Testis (tissue), 3 donors: ENCODE data around the gene ADGRB3. TPM values are rescaled to one million over a fixed set of nuclear protein-coding genes. Genes with fewer than 3 reads are reported as not detected.

Source experiments
- DNase-seq: peaks from one replicate; pipeline ENCODE4 v3.0.0-alpha.2; 2019
- H3K27ac ChIP-seq, 2 donors: fragments of 200-600 bp; sonication (generic); one replicate each; pipeline ENCODE4 v1.5.1; 2019
- H3K27me3 ChIP-seq: fragments of 200-600 bp; sonication (generic); one replicate; pipeline ENCODE4 v1.5.1; 2019
- H3K36me3 ChIP-seq: fragments of 200-600 bp; sonication (generic); one replicate; pipeline ENCODE4 v1.5.1; 2017; ENCODE audit warnings: low read depth; ENCODE audit errors: missing control alignments
- H3K4me1 ChIP-seq: fragments of 200-600 bp; sonication (generic); one replicate; pipeline ENCODE4 v1.5.1; 2019
- H3K4me3 ChIP-seq, 2 donors: fragments of 200-600 bp; sonication (generic); one replicate each; pipeline ENCODE4 v1.5.1; 2017 to 2019
- H3K9me3 ChIP-seq: fragments of 200-600 bp; sonication (generic); one replicate; pipeline ENCODE4 v1.5.1; 2017
- CTCF ChIP-seq, 3 experiments: fragments of 450-650 bp in 2 of 3; fragments of 200-600 bp in 1 of 3; sonication (generic) in 1 of 3; IDR thresholded peaks; one replicate each; pipeline ENCODE4 v1.5.1; 2016 to 2019; ENCODE audit warnings: antibody characterized with exemption in 3 of 3, mild to moderate bottlenecking in 2 of 3, moderate library complexity in 1 of 3
- POLR2A ChIP-seq: fragments of 450-650 bp; IDR thresholded peaks from one replicate; pipeline ENCODE4 v1.6.1; 2017; ENCODE audit warnings: antibody characterized with exemption, mild to moderate bottlenecking, moderate library complexity
- WGBS, 2 donors: methylation state at CpG; one replicate each; pipeline ENCODE4 v1.1.5; 2018; 5-methylcytosine and 5-hydroxymethylcytosine counted together
- intact Hi-C: fragments of 100-400 bp; cut with DNase I; formaldehyde crosslinking; loops from one replicate; pipeline ENCODE4 v1.15.1; 2023; ENCODE audit warnings: low total_unique reads
- polyA plus RNA-seq: library from polyadenylated mRNA; stranded (reverse); fragments of 350-450 nt; fragmentation: Illumina TruSeq; extraction: RNeasy Lipid Tissue Mini Kit (QIAGEN cat#74804); gene quantifications from one replicate; pipeline ENCODE4 v1.2.3, GENCODE V29; 2014; ENCODE audit warnings: low read depth, low replicate concordance; ENCODE audit not compliant: insufficient read depth
- total RNA-seq, 2 donors: library from RNA; depleted of rRNA; stranded (reverse); fragments of >200 nt; gene quantifications; one replicate each; pipeline ENCODE4 v1.2.3, GENCODE V29; 2016

ADGRB3 gene
- total and polyA plus RNA-seq, 3 donors from 2014 or later: 3.2 to 5.7 (median 4.3) TPM

GRCh38 chr6:69305456-69305855 is 670.4 kb downstream of the ADGRB3 start:
- H3K36me3 ChIP-seq: no peaks in the 10 kb centered on the region
- intact Hi-C loops: no loop called here
- no peak overlapping the region for H3K27ac ChIP-seq
- H3K9me3 ChIP-seq: no peaks in the 10 kb centered on the region
- WGBS, 2 donors: 82 to 85% methylated on average over 2 of the region's 2 CpGs
- no peak overlapping the region for H3K4me3 ChIP-seq
- DNase-seq: no peak
- H3K27me3 ChIP-seq: no peaks in the 10 kb centered on the region
- TF ChIP-seq CTCF (IDR thresholded peaks at IDR 0.05) (no peak), POLR2A (no peak)
- no peaks in the 10 kb centered on the region for H3K4me1 ChIP-seq

GRCh38 chr6:69308584-69308983 is 673.5 kb downstream of the ADGRB3 start:
- WGBS, 2 donors: 94 to 95% methylated on average over 2 of the region's 2 CpGs
- DNase-seq: no peak
- Histone ChIP-seq H3K4me3 (no peak overlapping the region), H3K36me3 (no peaks in the 10 kb centered on the region), H3K27me3 (no peaks in the 10 kb centered on the region), H3K27ac (no peak overlapping the region), H3K4me1 (no peaks in the 10 kb centered on the region), H3K9me3 (no peaks in the 10 kb centered on the region)
- TF ChIP-seq POLR2A: no peak
- TF ChIP-seq CTCF (IDR thresholded peaks at IDR 0.05): no peak
- intact Hi-C loops: no loop called here

- H3K27me3 ChIP-seq: no peaks in the 10 kb centered on the region
- TF ChIP-seq CTCF (IDR thresholded peaks at IDR 0.05) (no peak), POLR2A (no peak)
These were observed 676.8 kb downstream of the ADGRB3 start for GRCh38 chr6:69311888-69312287.

GRCh38 chr6:69314001-69314400 is 678.9 kb downstream of the ADGRB3 start:
- Histone ChIP-seq H3K27me3 (no peaks in the 10 kb centered on the region), H3K36me3 (no peaks in the 10 kb centered on the region), H3K4me1 (no peaks in the 10 kb centered on the region), H3K4me3 (no peak overlapping the region), H3K9me3 (no peaks in the 10 kb centered on the region), H3K27ac (no peak overlapping the region)
- no peak for DNase-seq
- 60 to 78% methylated on average over 1 of the region's 1 CpG for WGBS, 2 donors
- intact Hi-C loops: no loop called here
- no peak for TF ChIP-seq CTCF (IDR thresholded peaks at IDR 0.05)
- no peak for TF ChIP-seq POLR2A

More at GRCh38 chr6:69311888-69312287, 676.8 kb downstream of the ADGRB3 start:
- no peaks in the 10 kb centered on the region for H3K4me1 ChIP-seq
- DNase-seq: no peak
- no peak overlapping the region for H3K4me3 ChIP-seq
- no peak overlapping the region for H3K27ac ChIP-seq
- WGBS, 2 donors: 86 to 100% methylated on average over 1 of the region's 1 CpG
- no peaks in the 10 kb centered on the region for H3K36me3 ChIP-seq
- H3K9me3 ChIP-seq: no peaks in the 10 kb centered on the region
- intact Hi-C loops: no loop called here

GRCh38 chr6:69314531-69314930 is 679.4 kb downstream of the ADGRB3 start:
- intact Hi-C loops: no loop called here
- no peak for TF ChIP-seq POLR2A
- Histone ChIP-seq H3K27ac (no peak overlapping the region), H3K9me3 (no peaks in the 10 kb centered on the region), H3K4me3 (no peak overlapping the region), H3K4me1 (no peaks in the 10 kb centered on the region), H3K36me3 (no peaks in the 10 kb centered on the region), H3K27me3 (no peaks in the 10 kb centered on the region)
- DNase-seq: no peak
